Astrocyte (in vitro differentiated cells and primary cell): ENCODE measurements around the gene ARRDC4. TPM values are rescaled to one million over a fixed set of nuclear protein-coding genes. Genes with fewer than 3 reads are reported as not detected.

Source experiments
- DNase-seq: peaks from one replicate; pipeline ENCODE4 v3.0.0-alpha.2; 2010; ENCODE audit warnings: low read depth
- FAIRE-seq: peaks from 2 replicates; lab custom pipeline; 2011; peaks lifted over from hg19 to GRCh38; lab: Jason Lieb, UNC
- H2AFZ ChIP-seq: 2 replicates; pipeline ENCODE4 v1.6.0; 2012; ENCODE audit warnings: low read depth, low read length, inconsistent platforms
- H3K27ac ChIP-seq: 2 replicates; pipeline ENCODE4 v1.5.1; 2011; ENCODE audit warnings: low read depth, low read length, inconsistent platforms
- H3K27me3 ChIP-seq: 2 replicates; pipeline ENCODE4 v1.6.0; 2011; ENCODE audit warnings: low read length, inconsistent platforms; ENCODE audit not compliant: insufficient read depth
- H3K36me3 ChIP-seq: 2 replicates; pipeline ENCODE4 v1.5.1; 2011; ENCODE audit warnings: low read length, inconsistent platforms; ENCODE audit not compliant: insufficient read depth
- H3K4me1 ChIP-seq: 2 replicates; pipeline ENCODE4 v1.5.1; 2011; ENCODE audit warnings: low read length, inconsistent platforms; ENCODE audit not compliant: insufficient read depth
- H3K4me2 ChIP-seq: 2 replicates; pipeline ENCODE4 v1.6.0; 2012; ENCODE audit warnings: low read length, inconsistent platforms
- H3K4me3 ChIP-seq: 2 replicates; pipeline ENCODE4 v1.5.1; 2011; ENCODE audit warnings: low read depth, mild to moderate bottlenecking, low read length, inconsistent platforms; ENCODE audit not compliant: insufficient read depth
- H3K79me2 ChIP-seq: 2 replicates; pipeline ENCODE4 v1.6.0; 2012; ENCODE audit warnings: mild to moderate bottlenecking, low read length, inconsistent platforms; ENCODE audit not compliant: insufficient read depth
- H3K9ac ChIP-seq: 2 replicates; pipeline ENCODE4 v1.6.0; 2012; ENCODE audit warnings: mild to moderate bottlenecking, low read length, inconsistent platforms
- H3K9me3 ChIP-seq: 2 replicates; pipeline ENCODE4 v1.5.1; 2012; ENCODE audit warnings: low read depth, mild to moderate bottlenecking, low read length, inconsistent platforms; ENCODE audit not compliant: insufficient read depth
- H4K20me1 ChIP-seq: 2 replicates; pipeline ENCODE4 v1.6.0; 2012; ENCODE audit warnings: low read length, inconsistent platforms; ENCODE audit not compliant: insufficient read depth
- H3K27ac Mint-ChIP-seq: one replicate; pipeline ENCODE4 v1.8.0; 2021; ENCODE audit warnings: mild to moderate bottlenecking, mixed read lengths; ENCODE audit not compliant: unreplicated experiment
- H3K27me3 Mint-ChIP-seq: one replicate; pipeline ENCODE4 v1.8.0; 2021; ENCODE audit warnings: low read depth, mixed read lengths; ENCODE audit not compliant: unreplicated experiment
- H3K36me3 Mint-ChIP-seq: one replicate; pipeline ENCODE4 v1.8.0; 2021; ENCODE audit warnings: low read depth, mixed read lengths; ENCODE audit not compliant: unreplicated experiment
- H3K4me1 Mint-ChIP-seq: one replicate; pipeline ENCODE4 v1.8.0; 2021; ENCODE audit warnings: low read depth, mixed read lengths; ENCODE audit not compliant: unreplicated experiment
- H3K4me3 Mint-ChIP-seq: one replicate; pipeline ENCODE4 v1.8.0; 2021; ENCODE audit warnings: mild to moderate bottlenecking, moderate library complexity, mixed read lengths; ENCODE audit not compliant: unreplicated experiment
- H3K9me3 Mint-ChIP-seq: one replicate; pipeline ENCODE4 v1.8.0; 2021; ENCODE audit warnings: mild to moderate bottlenecking, mixed read lengths; ENCODE audit not compliant: unreplicated experiment
- EZH2 ChIP-seq: IDR thresholded peaks from 2 replicates; pipeline ENCODE4 v1.6.1; 2012; ENCODE audit warnings: mild to moderate bottlenecking, low read length, inconsistent platforms; ENCODE audit not compliant: insufficient read depth
- total RNA-seq: library from RNA; stranded (reverse); gene quantifications from 2 replicates; pipeline ENCODE4 v1.2.1, GENCODE V29; 2021
- TF ChIP-seq, protein P1 (sequence below): IDR thresholded peaks from 2 replicates; pipeline ENCODE4 v1.5.1; 2011; ENCODE audit warnings: low read depth, mild to moderate bottlenecking, inconsistent platforms, low read length, moderate library complexity; ENCODE audit not compliant: insufficient read depth

Gene ARRDC4
- total RNA-seq, 1 donor from 2014 or later, result 30.4 TPM

DNA sequence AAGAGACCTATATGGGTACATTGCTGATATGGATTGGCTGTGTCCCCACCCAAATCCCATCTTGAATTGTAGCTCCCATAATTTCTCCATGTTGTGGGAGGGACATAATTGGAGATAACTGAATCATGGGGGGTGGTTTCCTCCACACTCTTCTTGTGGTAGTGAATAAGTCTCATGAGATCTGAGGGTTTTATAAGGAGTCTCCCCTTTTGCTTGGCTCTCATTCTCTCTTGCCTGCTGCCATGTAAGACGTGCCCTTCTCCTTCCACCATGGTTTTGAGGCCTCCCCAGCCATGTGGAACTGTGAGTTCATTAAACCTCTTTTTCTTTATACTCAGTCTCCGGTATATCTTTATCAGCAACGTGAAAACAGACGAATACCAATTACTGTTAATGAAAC lies 5.0 kb upstream of the ARRDC4 start:
- Histone ChIP-seq H4K20me1 (no peaks in the 10 kb centered on the region), H3K4me3 (no peak overlapping the region), H3K4me1 (no peaks in the 10 kb centered on the region), H3K79me2 (no peaks in the 10 kb centered on the region), H3K27ac (no peak overlapping the region), H2AFZ (no peak overlapping the region), H3K9ac (no peak overlapping the region), H3K4me2 (no peak overlapping the region), H3K36me3 (no peaks in the 10 kb centered on the region), H3K9me3 (no peaks in the 10 kb centered on the region), H3K27me3 (no peaks in the 10 kb centered on the region)
- FAIRE-seq, result no peak
- Mint-ChIP-seq H3K27ac (no peak overlapping the region), H3K4me1 (peaks cover 6% of the 10 kb centered on the region), H3K27me3 (no peaks in the 10 kb centered on the region), H3K9me3 (no peaks in the 10 kb centered on the region), H3K36me3 (no peaks in the 10 kb centered on the region), H3K4me3 (no peak overlapping the region)
- TF ChIP-seq, protein P1, sequence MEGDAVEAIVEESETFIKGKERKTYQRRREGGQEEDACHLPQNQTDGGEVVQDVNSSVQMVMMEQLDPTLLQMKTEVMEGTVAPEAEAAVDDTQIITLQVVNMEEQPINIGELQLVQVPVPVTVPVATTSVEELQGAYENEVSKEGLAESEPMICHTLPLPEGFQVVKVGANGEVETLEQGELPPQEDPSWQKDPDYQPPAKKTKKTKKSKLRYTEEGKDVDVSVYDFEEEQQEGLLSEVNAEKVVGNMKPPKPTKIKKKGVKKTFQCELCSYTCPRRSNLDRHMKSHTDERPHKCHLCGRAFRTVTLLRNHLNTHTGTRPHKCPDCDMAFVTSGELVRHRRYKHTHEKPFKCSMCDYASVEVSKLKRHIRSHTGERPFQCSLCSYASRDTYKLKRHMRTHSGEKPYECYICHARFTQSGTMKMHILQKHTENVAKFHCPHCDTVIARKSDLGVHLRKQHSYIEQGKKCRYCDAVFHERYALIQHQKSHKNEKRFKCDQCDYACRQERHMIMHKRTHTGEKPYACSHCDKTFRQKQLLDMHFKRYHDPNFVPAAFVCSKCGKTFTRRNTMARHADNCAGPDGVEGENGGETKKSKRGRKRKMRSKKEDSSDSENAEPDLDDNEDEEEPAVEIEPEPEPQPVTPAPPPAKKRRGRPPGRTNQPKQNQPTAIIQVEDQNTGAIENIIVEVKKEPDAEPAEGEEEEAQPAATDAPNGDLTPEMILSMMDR, result no peak
- TF ChIP-seq EZH2, result no peak
- no peak for DNase-seq

DNA sequence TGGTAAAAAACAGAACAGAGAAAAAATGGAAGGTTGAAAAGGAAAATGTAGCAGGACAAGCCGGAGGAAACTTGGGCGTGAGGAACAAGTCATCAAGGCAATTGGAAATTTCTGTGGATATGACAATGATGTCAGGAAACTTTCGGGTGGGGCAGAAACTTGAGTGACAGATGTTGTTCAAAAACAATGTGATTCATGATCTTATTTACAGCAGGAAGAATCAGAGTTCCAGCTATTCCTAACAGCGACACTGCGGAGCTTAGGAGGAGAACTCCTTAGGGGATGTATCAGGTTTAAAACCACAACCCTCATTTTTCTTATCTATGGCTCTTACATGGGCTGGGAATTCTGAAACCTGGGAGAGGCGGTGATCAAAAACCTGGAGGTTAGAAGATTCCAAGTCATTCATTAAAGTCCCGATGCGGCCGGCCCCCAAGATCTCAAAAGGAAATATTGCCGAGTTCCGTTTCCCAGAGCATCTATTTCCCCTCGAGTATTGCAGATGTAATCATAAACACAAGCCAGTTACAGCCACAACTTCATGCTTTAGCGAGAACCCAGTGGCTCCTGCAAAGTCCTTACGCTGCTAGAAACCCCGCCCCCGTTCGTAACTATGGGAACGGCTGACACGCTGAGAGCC lies 659 bp upstream of the ARRDC4 start:
- TF ChIP-seq EZH2, result no peak
- TF ChIP-seq, protein P1, result no peak
- peaks cover 11% of the 10 kb centered on the region for H3K4me1 Mint-ChIP-seq
- H4K20me1 ChIP-seq, result no peaks in the 10 kb centered on the region

More for the DNA sequence above, 659 bp upstream of the ARRDC4 start:
- Histone ChIP-seq H3K4me2 (peak overlapping the region; percentile 83), H3K9me3 (no peaks in the 10 kb centered on the region), H3K36me3 (no peaks in the 10 kb centered on the region), H3K79me2 (peaks cover 13% of the 10 kb centered on the region), H3K4me1 (peaks cover 5% of the 10 kb centered on the region), H2AFZ (peak overlapping the region; percentile 43), H3K27ac (no peak overlapping the region), H3K9ac (peak overlapping the region; percentile 54), H3K27me3 (no peaks in the 10 kb centered on the region), H3K4me3 (peak overlapping the region; percentile 52)
- Mint-ChIP-seq H3K9me3 (no peaks in the 10 kb centered on the region), H3K27ac (peak overlapping the region; percentile 77), H3K4me3 (peak overlapping the region; percentile 84), H3K27me3 (no peaks in the 10 kb centered on the region), H3K36me3 (peaks cover 6% of the 10 kb centered on the region)
- DNase-seq (no peak), FAIRE-seq (no peak)
